ENCODE data around the gene SLC44A1. TPM values are rescaled to one million over a fixed set of nuclear protein-coding genes. Genes with fewer than 3 reads are reported as not detected.

The SLC44A1 gene
- total and polyA plus RNA-seq, 2 of the 13 experiments (the other 11 are each of a cell fraction or from before 2014, with no cell fraction given) = 21.4 to 40.8 TPM

GRCh38 chr9:105330755-105331154 lies 86.3 kb downstream of the SLC44A1 start (continued):
- TF ChIP-seq ZSCAN9 (CRISPR knock-in tag; IDR thresholded peaks at IDR 0.05; ENCODE audit: borderline replicate concordance) (peak; percentile 52; the same call in 1 of the 2 replicates), HDAC2 (CRISPR knock-in tag; IDR thresholded peaks at IDR 0.05) (peak; percentile 73), KAT8 (CRISPR knock-in tag; IDR thresholded peaks at IDR 0.05) (peak; percentile 36; the same call in 1 of the 2 replicates), SKI (IDR thresholded peaks at IDR 0.05; ENCODE audit: partially characterized antibody) (peak; percentile 42), MYNN (CRISPR knock-in tag; IDR thresholded peaks at IDR 0.05; ENCODE audit: low read depth) (no peak), ZNF616 (CRISPR knock-in tag; IDR thresholded peaks at IDR 0.05; ENCODE audit: low read depth) (no peak), HOXA5 (CRISPR knock-in tag; IDR thresholded peaks at IDR 0.05) (0 out of 2 replicates have a peak, but pooled peaks have one; percentile 47), ZFX (CRISPR knock-in tag; IDR thresholded peaks at IDR 0.05; ENCODE audit: low read depth) (no peak), MYC (CRISPR knock-in tag; IDR thresholded peaks at IDR 0.05; ENCODE audit: borderline replicate concordance) (no peak), FOSL2 (CRISPR knock-in tag; IDR thresholded peaks at IDR 0.05) (peak; percentile 40; the same call in 1 of the 2 replicates), FOXP4 (CRISPR knock-in tag; IDR thresholded peaks at IDR 0.05) (peak; percentile 70), ZBTB34 (CRISPR knock-in tag; IDR thresholded peaks at IDR 0.05) (0 out of 2 replicates have a peak, but pooled peaks have one; percentile 29), TARDBP (CRISPR knock-in tag; IDR thresholded peaks at IDR 0.05) (peak; percentile 72; the same call in 1 of the 2 replicates), KDM6A (CRISPR knock-in tag; IDR thresholded peaks at IDR 0.05; ENCODE audit: low read depth) (peak; percentile 66; the same call in 1 of the 2 replicates), CREM (IDR thresholded peaks at IDR 0.05) (0 out of 2 replicates have a peak, but pooled peaks have one; percentile 38), CREM (CRISPR knock-in tag; IDR thresholded peaks at IDR 0.05) (no peak), NFIC (IDR thresholded peaks at IDR 0.05; ENCODE audit: low read length) (0 out of 2 replicates have a peak, but pooled peaks have one; percentile 51), NCOA2 (CRISPR knock-in tag; IDR thresholded peaks at IDR 0.05) (peak; percentile 66), SRSF4 (IDR thresholded peaks at IDR 0.05; ENCODE audit: low read depth, low read length, poor library complexity, severe bottlenecking) (no peak), HOXA9 (CRISPR knock-in tag; IDR thresholded peaks at IDR 0.05; ENCODE audit: borderline replicate concordance) (no peak), ZFYVE20 (CRISPR knock-in tag; IDR thresholded peaks at IDR 0.05; ENCODE audit: borderline replicate concordance, low read depth) (no peak), ELF3 (CRISPR knock-in tag; IDR thresholded peaks at IDR 0.05) (peak; percentile 71; the same call in 1 of the 2 replicates), PITX1 (CRISPR knock-in tag; IDR thresholded peaks at IDR 0.05) (no peak), SAFB2 (CRISPR knock-in tag; IDR thresholded peaks at IDR 0.05; ENCODE audit: borderline replicate concordance, low read depth) (no peak), POGZ (CRISPR knock-in tag; IDR thresholded peaks at IDR 0.05) (peak; percentile 46), ISX (CRISPR knock-in tag; conservative IDR thresholded peaks at IDR 0.05) (no peak), ZNF510 (CRISPR knock-in tag; IDR thresholded peaks at IDR 0.05; ENCODE audit: low read depth) (no peak)
- TF ChIP-seq, protein P1, sequence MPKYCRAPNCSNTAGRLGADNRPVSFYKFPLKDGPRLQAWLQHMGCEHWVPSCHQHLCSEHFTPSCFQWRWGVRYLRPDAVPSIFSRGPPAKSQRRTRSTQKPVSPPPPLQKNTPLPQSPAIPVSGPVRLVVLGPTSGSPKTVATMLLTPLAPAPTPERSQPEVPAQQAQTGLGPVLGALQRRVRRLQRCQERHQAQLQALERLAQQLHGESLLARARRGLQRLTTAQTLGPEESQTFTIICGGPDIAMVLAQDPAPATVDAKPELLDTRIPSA (CRISPR knock-in tag; IDR thresholded peaks at IDR 0.05; ENCODE audit: borderline replicate concordance) = no peak
- TF ChIP-seq, protein P2, sequence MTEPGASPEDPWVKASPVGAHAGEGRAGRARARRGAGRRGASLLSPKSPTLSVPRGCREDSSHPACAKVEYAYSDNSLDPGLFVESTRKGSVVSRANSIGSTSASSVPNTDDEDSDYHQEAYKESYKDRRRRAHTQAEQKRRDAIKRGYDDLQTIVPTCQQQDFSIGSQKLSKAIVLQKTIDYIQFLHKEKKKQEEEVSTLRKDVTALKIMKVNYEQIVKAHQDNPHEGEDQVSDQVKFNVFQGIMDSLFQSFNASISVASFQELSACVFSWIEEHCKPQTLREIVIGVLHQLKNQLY (CRISPR knock-in tag; IDR thresholded peaks at IDR 0.05) = 0 out of 2 replicates have a peak, but pooled peaks have one; percentile 26
